Purkinje cell (primary cell): ENCODE results near the gene APOBR. TPM values are rescaled to one million over a fixed set of nuclear protein-coding genes. Genes with fewer than 3 reads are reported as not detected.

ENCODE experiments used
- polyA plus RNA-seq: library from polyadenylated mRNA; unstranded; fragments of >200 nt; fragmentation: Nextera tagmentation; gene quantifications from 2 replicates; pipeline ENCODE4 v1.2.1, GENCODE V29; 2014

The APOBR gene
- not detected in 2 replicates for polyA plus RNA-seq

GRCh38 chr16:28494121-28494851 is at the start of gene APOBR:
TSS of gene APOBR (plus strand) at chr16:28494643. CDS start at chr16:28494682, 39 bp downstream.

DNA sequence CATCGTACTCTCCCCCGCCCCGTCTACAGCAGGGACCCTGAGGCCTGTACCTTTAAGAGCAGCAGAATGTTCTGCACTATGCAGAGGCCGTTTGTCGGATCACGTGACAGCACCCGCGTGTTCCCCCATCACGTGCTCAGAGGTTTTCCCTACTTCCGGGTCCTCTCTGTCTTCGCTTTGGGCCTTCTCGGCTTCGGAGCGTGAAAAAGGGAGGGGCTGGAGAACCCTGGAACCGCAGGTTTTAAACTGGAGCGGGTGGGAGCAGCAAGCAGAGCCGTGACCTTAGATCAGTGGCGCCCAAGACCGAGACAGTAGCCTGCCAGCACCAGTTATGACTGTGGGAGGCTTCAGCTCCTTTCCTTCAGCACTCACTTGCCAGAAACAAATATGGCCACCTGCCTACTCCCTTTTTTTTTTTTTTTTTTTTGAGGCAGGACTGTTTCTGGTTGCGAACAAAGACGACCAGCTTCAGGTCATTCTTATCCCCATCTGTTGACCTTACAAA is 2.4 kb upstream of the APOBR start, which contains the start of gene CLN3:
TSS of gene CLN3 (minus strand) at position 105 of the 505 bp plus-strand sequence. CDS start 315 bp downstream, outside the sequence.

GRCh38 chr16:28538733-28539596 is 44.5 kb downstream of the APOBR start, which contains the start of gene NUPR1:
TSS of gene NUPR1 (minus strand) at chr16:28538974. CDS start at chr16:28538907, 67 bp downstream.

Other genes with a start within 250 kb of the APOBR start
- gene SBK1, start 202.1 kb upstream of the APOBR start, polyA plus RNA-seq = 3.2 and 6.9 TPM in 2 replicates
- gene NPIPB6, start 131.1 kb upstream of the APOBR start, polyA plus RNA-seq = 1.0 TPM in 1 of 2 replicates, not detected in the other
- 9.7 TPM in 1 of 2 replicates, not detected in the other for gene EIF3CL, start 90.8 kb upstream of the APOBR start, polyA plus RNA-seq
- not detected in 2 replicates for gene NPIPB7, start 22.3 kb upstream of the APOBR start, polyA plus RNA-seq
- 3.8 and 12.8 TPM in 2 replicates for gene CLN3, start 2.6 kb upstream of the APOBR start, polyA plus RNA-seq
- gene IL27, start 12.2 kb downstream of the APOBR start, polyA plus RNA-seq = not detected in 2 replicates
- gene NUPR1, start 44.3 kb downstream of the APOBR start, polyA plus RNA-seq = 3.3 and 5.8 TPM in 2 replicates
- 10.6 and 14.6 TPM in 2 replicates for gene SGF29, start 59.3 kb downstream of the APOBR start, polyA plus RNA-seq
- gene SULT1A2, start 102.4 kb downstream of the APOBR start, polyA plus RNA-seq = 0.59 and 1.7 TPM in 2 replicates
- 35.1 and 39.9 TPM in 2 replicates for gene SULT1A1, start 115.4 kb downstream of the APOBR start, polyA plus RNA-seq
- not detected in 2 replicates for gene NPIPB8, start 143.4 kb downstream of the APOBR start, polyA plus RNA-seq
- gene EIF3C, start 216.8 kb downstream of the APOBR start, polyA plus RNA-seq = 255 and 303 TPM in 2 replicates